Panc1 (cell line): Measurements from ENCODE around the gene TRIM75.

Experiments
- POLR2AphosphoS5 ChIP-seq: IDR thresholded peaks from 2 replicates; pipeline ENCODE4 v1.6.1; 2012; ENCODE audit warnings: mild to moderate bottlenecking, low read depth, low read length, moderate library complexity
- TF ChIP-seq, protein P1 (sequence below), 2 experiments: IDR thresholded peaks; 2 replicates each; pipeline ENCODE4 v1.6.1; 2011 to 2012; ENCODE audit warnings: low read depth in 2 of 2, control low read depth in 1 of 2, low read length in 1 of 2, mild to moderate bottlenecking in 1 of 2, moderate library complexity in 1 of 2; ENCODE audit not compliant: insufficient read depth in 1 of 2
- TF ChIP-seq, protein P2 (sequence below): fragments of 450-650 bp; IDR thresholded peaks from 2 replicates; pipeline ENCODE4 v1.5.1; 2017; ENCODE audit warnings: mild to moderate bottlenecking

DNA sequence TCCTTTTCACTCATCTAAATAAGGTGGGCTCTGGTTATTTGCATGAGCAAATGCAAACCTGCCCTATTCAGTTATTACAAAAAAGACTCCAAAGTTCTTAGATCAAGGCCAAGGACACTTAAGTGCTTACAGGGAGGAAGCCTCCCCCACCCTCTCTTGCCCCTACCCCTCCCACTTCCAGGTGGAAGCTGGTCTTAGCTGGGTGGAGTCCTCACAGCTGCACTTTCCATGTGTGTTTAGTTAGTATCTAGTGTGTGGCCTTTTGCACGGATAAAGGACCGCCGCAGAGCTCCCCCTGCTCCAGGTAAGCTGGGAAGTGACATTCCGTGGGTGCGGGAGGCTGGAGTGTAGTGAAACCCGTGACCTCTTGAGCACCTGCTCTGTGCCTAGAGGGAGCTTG is at the start of gene TRIM75:
- TF ChIP-seq, protein P1, sequence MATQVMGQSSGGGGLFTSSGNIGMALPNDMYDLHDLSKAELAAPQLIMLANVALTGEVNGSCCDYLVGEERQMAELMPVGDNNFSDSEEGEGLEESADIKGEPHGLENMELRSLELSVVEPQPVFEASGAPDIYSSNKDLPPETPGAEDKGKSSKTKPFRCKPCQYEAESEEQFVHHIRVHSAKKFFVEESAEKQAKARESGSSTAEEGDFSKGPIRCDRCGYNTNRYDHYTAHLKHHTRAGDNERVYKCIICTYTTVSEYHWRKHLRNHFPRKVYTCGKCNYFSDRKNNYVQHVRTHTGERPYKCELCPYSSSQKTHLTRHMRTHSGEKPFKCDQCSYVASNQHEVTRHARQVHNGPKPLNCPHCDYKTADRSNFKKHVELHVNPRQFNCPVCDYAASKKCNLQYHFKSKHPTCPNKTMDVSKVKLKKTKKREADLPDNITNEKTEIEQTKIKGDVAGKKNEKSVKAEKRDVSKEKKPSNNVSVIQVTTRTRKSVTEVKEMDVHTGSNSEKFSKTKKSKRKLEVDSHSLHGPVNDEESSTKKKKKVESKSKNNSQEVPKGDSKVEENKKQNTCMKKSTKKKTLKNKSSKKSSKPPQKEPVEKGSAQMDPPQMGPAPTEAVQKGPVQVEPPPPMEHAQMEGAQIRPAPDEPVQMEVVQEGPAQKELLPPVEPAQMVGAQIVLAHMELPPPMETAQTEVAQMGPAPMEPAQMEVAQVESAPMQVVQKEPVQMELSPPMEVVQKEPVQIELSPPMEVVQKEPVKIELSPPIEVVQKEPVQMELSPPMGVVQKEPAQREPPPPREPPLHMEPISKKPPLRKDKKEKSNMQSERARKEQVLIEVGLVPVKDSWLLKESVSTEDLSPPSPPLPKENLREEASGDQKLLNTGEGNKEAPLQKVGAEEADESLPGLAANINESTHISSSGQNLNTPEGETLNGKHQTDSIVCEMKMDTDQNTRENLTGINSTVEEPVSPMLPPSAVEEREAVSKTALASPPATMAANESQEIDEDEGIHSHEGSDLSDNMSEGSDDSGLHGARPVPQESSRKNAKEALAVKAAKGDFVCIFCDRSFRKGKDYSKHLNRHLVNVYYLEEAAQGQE (IDR thresholded peaks at IDR 0.05; ENCODE audit: insufficient read depth in 1 of 2, low read depth in 2 of 2, low read length in 1 of 2), result no peak
- TF ChIP-seq, protein P2, sequence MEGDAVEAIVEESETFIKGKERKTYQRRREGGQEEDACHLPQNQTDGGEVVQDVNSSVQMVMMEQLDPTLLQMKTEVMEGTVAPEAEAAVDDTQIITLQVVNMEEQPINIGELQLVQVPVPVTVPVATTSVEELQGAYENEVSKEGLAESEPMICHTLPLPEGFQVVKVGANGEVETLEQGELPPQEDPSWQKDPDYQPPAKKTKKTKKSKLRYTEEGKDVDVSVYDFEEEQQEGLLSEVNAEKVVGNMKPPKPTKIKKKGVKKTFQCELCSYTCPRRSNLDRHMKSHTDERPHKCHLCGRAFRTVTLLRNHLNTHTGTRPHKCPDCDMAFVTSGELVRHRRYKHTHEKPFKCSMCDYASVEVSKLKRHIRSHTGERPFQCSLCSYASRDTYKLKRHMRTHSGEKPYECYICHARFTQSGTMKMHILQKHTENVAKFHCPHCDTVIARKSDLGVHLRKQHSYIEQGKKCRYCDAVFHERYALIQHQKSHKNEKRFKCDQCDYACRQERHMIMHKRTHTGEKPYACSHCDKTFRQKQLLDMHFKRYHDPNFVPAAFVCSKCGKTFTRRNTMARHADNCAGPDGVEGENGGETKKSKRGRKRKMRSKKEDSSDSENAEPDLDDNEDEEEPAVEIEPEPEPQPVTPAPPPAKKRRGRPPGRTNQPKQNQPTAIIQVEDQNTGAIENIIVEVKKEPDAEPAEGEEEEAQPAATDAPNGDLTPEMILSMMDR, result no peak
- TF ChIP-seq POLR2AphosphoS5, result no peak
